Measurements from ENCODE around the gene NOXO1.

DNA sequence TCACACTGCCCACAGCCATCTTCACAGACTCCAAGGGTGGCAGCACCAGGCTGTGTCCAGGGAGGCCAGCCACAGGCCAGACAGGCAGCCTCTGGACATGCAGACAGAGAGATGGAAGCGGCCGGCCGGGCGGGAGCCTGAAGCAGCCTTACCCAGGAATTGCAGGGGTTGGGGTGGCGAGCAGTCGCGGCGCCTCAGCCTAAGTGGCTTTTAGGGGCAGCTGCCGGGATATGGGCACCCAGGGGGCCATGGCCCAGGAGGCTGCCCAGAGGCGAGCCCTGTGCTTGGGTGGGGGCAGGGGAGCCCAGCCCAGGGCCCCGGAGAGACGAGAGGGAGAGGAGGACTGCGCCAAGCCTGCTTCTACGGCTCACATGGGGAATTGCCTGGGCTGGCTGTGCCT, 44.0 kb upstream of the NOXO1 start:
- no peak for TF ChIP-seq CTCF (IDR thresholded peaks at IDR 0.05; ENCODE audit: poor library complexity, severe bottlenecking)
- no peak for TF ChIP-seq MXI1 (conservative IDR thresholded peaks at IDR 0.05; ENCODE audit: poor library complexity, severe bottlenecking)
- TF ChIP-seq EP300 (conservative IDR thresholded peaks at IDR 0.05; ENCODE audit: poor library complexity, severe bottlenecking): no peak
- no peak for TF ChIP-seq EZH2 (IDR thresholded peaks at IDR 0.05; ENCODE audit: borderline replicate concordance, insufficient read depth, low read length, poor library complexity, severe bottlenecking)
- no peak for TF ChIP-seq SMC3 (conservative IDR thresholded peaks at IDR 0.05; ENCODE audit: poor library complexity)
- TF ChIP-seq POLR2AphosphoS5 (IDR thresholded peaks at IDR 0.05): no peak
- no peak for TF ChIP-seq RAD21 (conservative IDR thresholded peaks at IDR 0.05)
- TF ChIP-seq, protein P1, sequence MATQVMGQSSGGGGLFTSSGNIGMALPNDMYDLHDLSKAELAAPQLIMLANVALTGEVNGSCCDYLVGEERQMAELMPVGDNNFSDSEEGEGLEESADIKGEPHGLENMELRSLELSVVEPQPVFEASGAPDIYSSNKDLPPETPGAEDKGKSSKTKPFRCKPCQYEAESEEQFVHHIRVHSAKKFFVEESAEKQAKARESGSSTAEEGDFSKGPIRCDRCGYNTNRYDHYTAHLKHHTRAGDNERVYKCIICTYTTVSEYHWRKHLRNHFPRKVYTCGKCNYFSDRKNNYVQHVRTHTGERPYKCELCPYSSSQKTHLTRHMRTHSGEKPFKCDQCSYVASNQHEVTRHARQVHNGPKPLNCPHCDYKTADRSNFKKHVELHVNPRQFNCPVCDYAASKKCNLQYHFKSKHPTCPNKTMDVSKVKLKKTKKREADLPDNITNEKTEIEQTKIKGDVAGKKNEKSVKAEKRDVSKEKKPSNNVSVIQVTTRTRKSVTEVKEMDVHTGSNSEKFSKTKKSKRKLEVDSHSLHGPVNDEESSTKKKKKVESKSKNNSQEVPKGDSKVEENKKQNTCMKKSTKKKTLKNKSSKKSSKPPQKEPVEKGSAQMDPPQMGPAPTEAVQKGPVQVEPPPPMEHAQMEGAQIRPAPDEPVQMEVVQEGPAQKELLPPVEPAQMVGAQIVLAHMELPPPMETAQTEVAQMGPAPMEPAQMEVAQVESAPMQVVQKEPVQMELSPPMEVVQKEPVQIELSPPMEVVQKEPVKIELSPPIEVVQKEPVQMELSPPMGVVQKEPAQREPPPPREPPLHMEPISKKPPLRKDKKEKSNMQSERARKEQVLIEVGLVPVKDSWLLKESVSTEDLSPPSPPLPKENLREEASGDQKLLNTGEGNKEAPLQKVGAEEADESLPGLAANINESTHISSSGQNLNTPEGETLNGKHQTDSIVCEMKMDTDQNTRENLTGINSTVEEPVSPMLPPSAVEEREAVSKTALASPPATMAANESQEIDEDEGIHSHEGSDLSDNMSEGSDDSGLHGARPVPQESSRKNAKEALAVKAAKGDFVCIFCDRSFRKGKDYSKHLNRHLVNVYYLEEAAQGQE (IDR thresholded peaks at IDR 0.05; ENCODE audit: borderline replicate concordance): no peak

All from neural cell (in vitro differentiated cells).